ENCODE data around the gene SRF. TPM values are rescaled to one million over a fixed set of nuclear protein-coding genes. Genes with fewer than 3 reads are reported as not detected.

SRF gene
- 22.6 and 28.9 TPM in 2 replicates for total RNA-seq

GRCh38 chr6:43170931-43171706 lies at the start of gene SRF:
TSS of gene SRF (plus strand) at chr6:43171269. CDS start at chr6:43171657, 388 bp downstream.

GRCh38 chr6:43181942-43182860 lies 11.1 kb downstream of the SRF start, which contains the start of gene CUL9:
TSS of gene CUL9 (plus strand) at chr6:43182196. CDS start at chr6:43184311, 2,115 bp downstream.

GRCh38 chr6:43228951-43229802 lies 58.1 kb downstream of the SRF start, which contains the start of gene DNPH1:
TSS of gene DNPH1 (minus strand) at chr6:43229481. CDS start at chr6:43229456, 25 bp downstream.

Other genes with a start within 250 kb of the SRF start
- gene CNPY3, start 241.8 kb upstream of the SRF start, total RNA-seq, result 58.5 and 60.9 TPM in 2 replicates
- 0.30 TPM in 1 of 2 replicates, not detected in the other for gene GNMT, start 210.5 kb upstream of the SRF start, total RNA-seq
- 38.0 and 65.6 TPM in 2 replicates for gene PEX6, start 192.1 kb upstream of the SRF start, total RNA-seq
- gene PPP2R5D, start 186.7 kb upstream of the SRF start, total RNA-seq, result 19.6 and 33.6 TPM in 2 replicates
- 48.2 and 71.9 TPM in 2 replicates for gene MEA1, start 157.3 kb upstream of the SRF start, total RNA-seq
- 46.9 and 69.5 TPM in 2 replicates for gene KLHDC3, start 157.0 kb upstream of the SRF start, total RNA-seq
- 81.1 and 91.1 TPM in 2 replicates for gene RRP36, start 149.6 kb upstream of the SRF start, total RNA-seq
- 68.3 and 89.7 TPM in 2 replicates for gene CUL7, start 117.4 kb upstream of the SRF start, total RNA-seq
- 13.4 and 13.8 TPM in 2 replicates for gene MRPL2, start 111.8 kb upstream of the SRF start, total RNA-seq
- gene KLC4, start 111.6 kb upstream of the SRF start, total RNA-seq, result 21.1 and 24.3 TPM in 2 replicates
- 257 and 544 TPM in 2 replicates for gene PTK7, start 95.0 kb upstream of the SRF start, total RNA-seq
- gene CUL9, start 10.9 kb downstream of the SRF start, total RNA-seq, result 29.1 and 38.4 TPM in 2 replicates
- 26.3 and 26.7 TPM in 2 replicates for gene DNPH1, start 58.2 kb downstream of the SRF start, total RNA-seq
- under 0.01 and 0.05 TPM in 2 replicates for gene TTBK1, start 72.2 kb downstream of the SRF start, total RNA-seq
- not detected in 2 replicates for gene SLC22A7, start 127.0 kb downstream of the SRF start, total RNA-seq
- not detected in 2 replicates for gene CRIP3, start 137.6 kb downstream of the SRF start, total RNA-seq
- 6.5 and 9.1 TPM in 2 replicates for gene ZNF318, start 198.4 kb downstream of the SRF start, total RNA-seq

All from smooth muscle cell of the umbilical artery (primary cell).